ENCODE data around the gene AMPD2.

AMPD2 gene

DNA sequence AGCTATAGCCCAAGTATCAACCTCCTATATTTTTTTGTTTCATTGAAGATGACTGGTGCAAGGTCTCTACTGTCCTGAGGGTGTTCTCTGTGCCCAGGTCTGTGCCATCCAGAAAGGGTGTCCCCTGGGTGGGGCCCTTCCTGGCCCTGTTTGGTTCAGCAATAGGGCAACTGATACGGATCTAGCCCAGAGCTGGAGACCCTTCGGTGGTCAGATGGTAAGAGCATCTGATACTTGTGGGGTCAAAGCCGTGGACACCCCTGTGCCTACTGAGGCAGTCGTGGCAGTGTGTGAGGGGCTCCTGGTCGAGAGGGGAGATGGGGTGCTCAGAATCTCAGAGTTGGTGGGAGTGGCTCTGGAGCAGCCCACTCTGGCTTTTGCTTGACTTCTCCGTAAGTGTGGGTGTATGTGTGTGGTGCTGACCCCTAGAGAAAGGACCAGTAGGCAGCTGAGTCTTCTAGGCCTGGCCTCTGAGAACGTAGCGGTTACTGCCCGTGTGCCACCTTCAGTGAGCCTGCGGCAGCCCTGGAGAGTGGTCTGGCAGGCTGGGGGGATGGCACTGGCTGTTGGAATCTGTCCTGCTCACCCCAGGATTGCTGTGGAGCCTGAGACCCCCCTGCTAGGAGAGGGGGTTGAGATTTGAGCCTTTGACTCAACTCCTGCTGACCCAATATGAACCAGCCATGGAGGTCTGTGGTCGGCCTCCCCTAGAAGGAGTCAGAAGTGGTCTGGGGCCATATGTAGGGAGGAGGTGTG, 2.7 kb downstream of the AMPD2 start:
- peaks cover 34% of the 10 kb centered on the region for H3K36me3 ChIP-seq
- H3K9me3 ChIP-seq (ENCODE audit: severe bottlenecking): no peaks in the 10 kb centered on the region
- H3K4me3 ChIP-seq (ENCODE audit: low read depth, low read length): no peak overlapping the region
- no peak for DNase-seq
- no peak overlapping the region for H3K27ac ChIP-seq
- no peak for TF ChIP-seq CTCF (IDR thresholded peaks at IDR 0.05; ENCODE audit: low read depth, low read length)
- H3K27me3 ChIP-seq (ENCODE audit: insufficient read depth, low read depth, severe bottlenecking): no peaks in the 10 kb centered on the region

DNA sequence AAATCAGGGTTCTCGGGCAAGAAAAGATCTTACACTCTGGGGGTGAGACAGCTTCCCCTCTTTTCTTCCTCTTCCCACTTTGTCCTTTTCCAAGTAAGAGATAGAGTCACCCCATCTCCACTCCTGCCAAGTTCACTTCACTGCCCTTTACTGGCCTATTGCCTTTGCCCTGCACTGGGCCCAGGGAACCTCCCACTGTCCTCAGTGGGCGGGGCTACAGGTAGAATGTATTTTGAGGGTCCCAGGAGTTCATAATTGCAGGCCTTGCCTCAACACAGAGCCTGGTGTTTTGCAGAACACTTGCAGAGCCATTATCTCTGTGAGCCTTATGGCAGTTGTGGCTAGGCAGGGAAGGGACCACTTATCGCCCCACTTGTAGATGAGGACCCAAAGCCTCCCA, 3.3 kb downstream of the AMPD2 start:
- DNase-seq: no peak
- H3K36me3 ChIP-seq: peaks cover 40% of the 10 kb centered on the region
- no peak overlapping the region for H3K27ac ChIP-seq
- no peak for TF ChIP-seq CTCF (IDR thresholded peaks at IDR 0.05; ENCODE audit: low read depth, low read length)
- no peaks in the 10 kb centered on the region for H3K9me3 ChIP-seq (ENCODE audit: severe bottlenecking)
- H3K27me3 ChIP-seq (ENCODE audit: insufficient read depth, low read depth, severe bottlenecking): no peaks in the 10 kb centered on the region
- no peak overlapping the region for H3K4me3 ChIP-seq (ENCODE audit: low read depth, low read length)

DNA sequence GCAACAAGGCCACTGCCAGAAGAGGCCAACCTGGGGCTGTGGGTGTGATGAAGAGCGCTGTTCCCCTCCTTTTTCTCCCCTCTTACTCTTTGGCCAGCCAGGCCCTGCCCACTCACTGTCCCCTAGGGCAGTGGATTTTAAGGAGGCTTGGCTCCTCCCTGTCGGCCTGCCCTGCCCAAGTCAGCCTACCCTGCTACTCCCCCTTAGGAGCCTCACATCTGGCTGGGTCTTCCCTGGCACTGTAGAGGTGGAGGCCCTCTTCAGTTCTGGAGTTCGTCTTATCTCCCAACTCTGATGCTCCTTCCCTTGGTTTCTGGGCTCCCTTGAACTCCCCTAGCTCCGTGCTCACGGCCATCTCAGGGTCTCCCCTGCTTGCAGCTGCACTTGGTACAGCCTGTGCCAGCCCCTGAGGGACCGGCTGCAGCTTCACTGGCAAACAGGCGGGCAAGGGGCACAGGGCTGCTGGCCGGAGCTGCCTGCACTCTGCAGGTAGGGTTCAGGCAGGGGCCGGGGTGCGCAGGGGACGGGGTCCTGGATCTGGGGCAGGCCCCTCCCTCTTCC, 4.0 kb downstream of the AMPD2 start:
- DNase-seq: no peak
- Histone ChIP-seq H3K27me3 (ENCODE audit: insufficient read depth, low read depth, severe bottlenecking) (no peaks in the 10 kb centered on the region), H3K4me3 (ENCODE audit: low read depth, low read length) (no peak overlapping the region), H3K27ac (peak overlapping the region; percentile 65), H3K36me3 (peaks cover 48% of the 10 kb centered on the region), H3K9me3 (ENCODE audit: severe bottlenecking) (no peaks in the 10 kb centered on the region)
- no peak for TF ChIP-seq CTCF (IDR thresholded peaks at IDR 0.05; ENCODE audit: low read depth, low read length)

DNA sequence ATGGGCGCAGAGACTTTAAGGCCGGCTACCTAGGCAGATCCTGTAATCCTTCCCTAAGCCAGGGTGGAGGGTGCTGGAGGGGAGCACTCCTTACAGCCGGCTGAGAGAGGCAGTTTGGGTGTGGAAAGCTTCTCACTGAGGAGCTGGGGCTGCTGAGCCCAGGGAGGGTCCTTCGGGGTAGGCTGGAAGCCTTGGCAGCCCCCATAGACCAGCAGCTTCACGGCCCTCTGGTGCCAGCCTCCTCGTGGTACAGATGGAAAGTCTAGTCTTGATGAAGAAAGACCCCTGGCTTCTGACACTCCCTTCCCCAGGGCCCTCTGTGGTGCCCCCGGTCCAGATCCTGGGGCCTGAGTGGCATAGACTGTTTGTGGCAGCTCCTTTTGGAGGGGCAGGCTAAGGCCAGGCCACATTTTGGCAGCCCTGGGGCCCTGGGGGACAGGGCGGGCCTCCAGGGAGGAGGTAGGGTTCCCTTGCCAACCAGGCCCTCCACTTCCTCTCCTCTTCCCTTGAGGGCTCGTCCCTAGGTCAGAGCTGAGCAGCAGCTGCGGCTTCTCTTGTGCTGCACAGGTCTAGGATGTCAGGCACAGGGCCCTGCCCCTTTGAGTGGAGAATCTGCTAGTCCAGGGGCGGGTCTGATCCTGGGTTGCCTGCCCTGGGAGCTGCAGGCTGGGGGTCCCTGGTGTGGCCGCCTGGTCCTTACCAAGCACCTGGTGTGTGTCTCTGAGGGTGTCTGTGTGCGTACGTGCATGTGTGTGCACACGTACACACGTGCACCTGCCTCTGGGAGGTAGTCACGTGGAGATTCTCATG, 4.8 kb downstream of the AMPD2 start:
- H3K27me3 ChIP-seq (ENCODE audit: insufficient read depth, low read depth, severe bottlenecking): no peaks in the 10 kb centered on the region
- peak; percentile 60 for DNase-seq
- peak overlapping the region; percentile 65 for H3K27ac ChIP-seq
- no peak overlapping the region for H3K4me3 ChIP-seq (ENCODE audit: low read depth, low read length)
- H3K9me3 ChIP-seq (ENCODE audit: severe bottlenecking): no peaks in the 10 kb centered on the region
- TF ChIP-seq CTCF (IDR thresholded peaks at IDR 0.05; ENCODE audit: low read depth, low read length): no peak
- peaks cover 55% of the 10 kb centered on the region for H3K36me3 ChIP-seq

DNA sequence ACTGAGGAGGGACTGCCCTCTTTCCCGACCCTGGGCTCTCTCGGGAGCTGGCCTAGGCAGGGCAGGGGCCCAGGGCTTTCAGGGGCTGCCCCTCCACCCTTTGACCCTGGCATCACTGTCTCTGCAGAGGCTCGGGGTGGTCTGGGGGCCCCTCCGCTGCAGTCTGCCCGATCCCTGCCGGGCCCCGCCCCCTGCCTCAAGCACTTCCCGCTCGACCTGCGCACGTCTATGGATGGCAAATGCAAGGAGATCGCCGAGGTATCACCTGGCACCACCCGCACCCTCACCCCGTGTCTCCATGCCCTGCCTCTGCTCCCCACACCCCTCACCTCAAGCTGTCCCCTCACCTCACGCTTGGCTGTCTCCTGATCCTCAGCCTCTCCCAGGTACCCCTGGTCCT, 5.5 kb downstream of the AMPD2 start:
- no peaks in the 10 kb centered on the region for H3K9me3 ChIP-seq (ENCODE audit: severe bottlenecking)
- peaks cover 63% of the 10 kb centered on the region for H3K36me3 ChIP-seq
- H3K27me3 ChIP-seq (ENCODE audit: insufficient read depth, low read depth, severe bottlenecking): no peaks in the 10 kb centered on the region
- H3K27ac ChIP-seq: no peak overlapping the region
- TF ChIP-seq CTCF (IDR thresholded peaks at IDR 0.05; ENCODE audit: low read depth, low read length): no peak
- H3K4me3 ChIP-seq (ENCODE audit: low read depth, low read length): no peak overlapping the region
- DNase-seq: no peak

Data from WERI-Rb-1 (cell line).